IPS-NIHi7 (cell line): ENCODE data around the gene ALOX5AP.

ENCODE experiments used
- DNase-seq: peaks from one replicate; pipeline ENCODE4 v3.0.0; 2012; ENCODE audit warnings: mixed read lengths; ENCODE audit errors: extremely low spot score

Gene ALOX5AP

DNA sequence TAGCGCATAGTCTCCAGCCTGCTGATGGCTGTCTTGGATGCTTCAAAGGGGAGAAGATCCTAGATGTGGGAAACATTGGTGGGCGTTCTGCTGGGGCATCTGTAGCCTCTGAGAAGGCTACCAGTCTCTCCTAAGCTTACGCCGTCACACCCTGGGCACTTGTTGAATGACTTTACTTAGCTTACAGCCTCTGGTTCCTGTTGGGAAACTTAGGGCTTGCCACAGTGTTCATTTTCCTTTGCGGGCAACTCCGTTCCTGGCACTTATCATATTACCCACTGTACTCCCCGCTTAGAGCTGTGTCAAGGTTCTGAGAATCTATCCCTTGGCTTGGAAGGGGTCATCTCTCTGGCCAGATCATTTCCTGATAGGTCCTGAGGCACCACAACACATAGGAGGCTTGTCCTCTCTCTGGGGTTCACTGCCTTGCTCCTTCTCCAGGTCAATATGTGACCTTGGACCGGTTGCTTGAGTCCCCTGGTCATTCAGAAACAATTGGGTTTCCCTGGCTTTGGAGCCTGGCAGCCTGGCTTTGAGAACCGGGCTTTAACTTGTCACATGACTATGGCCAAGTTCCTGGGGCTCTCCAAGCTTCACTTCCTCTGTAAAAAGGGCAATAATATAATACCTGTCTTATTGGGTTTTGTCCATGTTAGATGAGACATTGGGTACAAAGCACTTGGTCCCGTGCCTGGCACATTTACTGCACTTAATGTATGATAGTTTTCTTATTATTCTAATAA lies 20.5 kb upstream of the ALOX5AP start:
- DNase-seq, result no peak

DNA sequence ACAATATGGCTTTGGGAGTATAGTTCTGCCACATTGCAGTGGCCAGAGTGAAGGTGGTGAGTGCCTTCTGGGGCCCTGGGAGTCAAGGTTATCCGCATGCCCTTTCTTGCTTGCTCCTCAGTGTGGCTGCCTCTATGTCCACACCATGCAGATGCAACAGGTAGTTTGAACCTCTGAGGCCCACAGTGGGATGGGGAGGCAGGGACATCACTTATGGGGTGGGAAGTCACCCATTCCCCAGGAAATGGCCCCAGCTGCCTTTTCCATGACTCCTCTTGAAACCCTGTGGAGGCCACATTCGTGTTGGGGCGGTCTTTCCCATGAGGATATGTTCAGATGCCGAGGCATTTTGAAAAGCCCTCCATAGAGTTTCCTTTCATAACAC lies 20.0 kb upstream of the ALOX5AP start:
- no peak for DNase-seq

GRCh38 chr13:30715837-30716236 lies 19.5 kb upstream of the ALOX5AP start:
- DNase-seq, result no peak

GRCh38 chr13:30718661-30719524 lies 16.4 kb upstream of the ALOX5AP start:
- no peak for DNase-seq

DNA sequence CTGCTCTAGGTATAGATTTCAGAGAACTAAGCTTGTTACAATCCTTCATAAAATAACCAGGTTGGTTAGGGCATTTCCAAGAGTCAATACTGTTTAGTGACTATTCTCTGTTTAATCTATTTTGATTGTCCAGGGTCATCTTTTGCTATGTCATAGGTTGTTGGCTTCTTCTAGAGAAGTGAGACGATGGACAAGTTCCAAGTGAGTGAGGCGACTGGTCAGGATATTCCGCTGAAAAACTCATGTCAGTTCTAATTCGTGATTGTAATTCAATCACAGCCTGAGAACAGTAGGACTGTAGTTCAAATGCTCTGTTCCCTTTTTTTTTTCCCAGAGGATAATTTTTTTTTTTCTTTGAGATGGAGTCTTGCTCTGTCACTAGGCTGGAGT lies 15.8 kb upstream of the ALOX5AP start:
- DNase-seq, result no peak

- DNase-seq, result no peak
These were observed 15.0 kb upstream of the ALOX5AP start for GRCh38 chr13:30720172-30720869.

DNA sequence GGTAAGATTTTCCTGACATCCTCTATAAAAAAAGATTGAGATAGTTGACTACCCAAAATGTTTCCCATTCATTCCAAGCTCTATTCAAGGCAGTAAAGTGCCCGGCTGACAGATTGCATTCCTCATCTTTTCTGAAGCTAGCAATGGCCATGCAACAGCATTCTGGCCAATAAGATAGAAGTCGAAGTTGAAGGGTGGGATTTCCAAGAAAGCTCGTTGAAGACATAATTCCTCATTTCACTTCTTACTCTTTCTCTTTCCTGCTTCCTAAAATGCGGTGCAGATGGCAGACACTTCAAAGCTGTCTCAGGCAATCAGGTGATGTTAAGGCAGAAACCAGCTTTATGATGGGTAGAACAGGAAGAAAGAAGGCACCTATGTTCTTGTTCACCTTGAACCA lies 13.4 kb upstream of the ALOX5AP start:
- no peak for DNase-seq

GRCh38 chr13:30722361-30722760 lies 13.0 kb upstream of the ALOX5AP start:
- DNase-seq, result no peak

DNA sequence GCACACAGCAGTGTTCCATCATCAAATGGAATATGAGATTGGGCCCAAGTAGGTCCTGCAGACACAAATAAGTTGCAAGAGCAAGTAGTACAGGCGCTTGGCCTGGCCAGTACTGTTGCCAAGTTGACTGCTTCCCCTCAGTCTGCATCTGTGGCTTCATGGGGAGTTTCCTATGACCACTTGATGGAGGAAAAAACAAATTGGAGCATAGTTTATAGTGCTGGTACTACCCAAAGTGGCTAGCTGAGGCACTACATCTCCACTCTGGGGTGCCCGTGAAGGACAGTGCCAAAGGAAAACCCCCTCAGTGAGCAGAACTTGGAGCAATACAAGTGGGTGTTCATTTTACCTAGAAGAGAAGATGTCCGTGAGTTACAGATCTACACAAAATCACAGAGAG lies 10.6 kb upstream of the ALOX5AP start:
- DNase-seq, result no peak

DNA sequence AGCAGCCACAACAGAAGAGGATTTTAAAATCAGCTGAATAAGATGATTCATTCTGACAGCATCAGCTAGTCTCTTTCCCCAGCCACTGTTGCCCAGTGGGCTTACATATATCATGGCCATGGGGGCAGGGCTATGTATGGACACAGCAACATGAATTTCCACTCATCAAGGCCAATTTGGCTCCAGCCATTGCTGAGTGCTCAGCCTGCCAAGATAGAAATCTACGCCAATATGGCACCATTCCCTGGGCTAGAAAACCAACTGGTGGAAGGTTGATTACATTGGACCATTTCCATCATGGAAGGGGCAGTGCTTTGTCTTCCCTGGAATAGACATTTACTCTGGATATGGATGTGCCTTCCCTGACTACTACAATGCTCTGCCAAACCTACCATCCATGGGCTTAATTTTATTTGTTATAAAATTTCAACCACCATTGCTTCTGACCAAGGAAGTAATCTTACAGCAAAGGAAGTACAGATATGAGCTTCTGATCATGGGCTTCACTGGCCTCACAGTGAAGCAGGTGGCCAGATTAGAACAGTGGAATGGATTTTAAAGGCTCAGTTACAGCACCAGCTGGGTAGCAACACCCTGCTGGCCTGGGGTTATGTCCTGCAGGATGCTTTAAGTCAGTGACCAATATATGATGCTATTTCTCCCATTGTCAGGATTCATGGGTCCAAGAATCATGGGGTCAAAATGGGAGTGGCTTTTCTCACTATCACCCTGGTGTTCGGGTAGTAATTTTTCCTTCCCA lies 9.8 kb upstream of the ALOX5AP start:
- DNase-seq, result no peak

DNA sequence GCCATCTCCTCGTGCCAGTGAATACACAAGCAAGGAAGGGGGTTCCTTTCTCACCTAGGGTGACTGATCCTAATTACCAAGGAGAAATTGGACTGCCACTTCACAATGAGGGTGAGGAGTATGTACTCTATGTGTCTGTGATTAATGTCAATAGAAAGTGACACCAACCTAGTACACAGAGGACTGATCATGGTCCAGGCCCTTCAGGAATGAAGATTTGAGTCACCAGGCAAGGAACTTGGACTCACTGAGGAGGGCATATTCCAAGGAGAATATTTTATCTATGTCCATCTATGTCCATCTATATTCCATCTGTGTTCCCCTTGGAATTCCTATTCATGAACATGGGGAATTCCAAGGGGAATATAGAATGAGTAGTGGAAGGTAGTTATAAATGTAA lies 9.2 kb upstream of the ALOX5AP start:
- no peak for DNase-seq

- DNase-seq, result no peak
These were observed 7.6 kb upstream of the ALOX5AP start for GRCh38 chr13:30727491-30728355.

DNA sequence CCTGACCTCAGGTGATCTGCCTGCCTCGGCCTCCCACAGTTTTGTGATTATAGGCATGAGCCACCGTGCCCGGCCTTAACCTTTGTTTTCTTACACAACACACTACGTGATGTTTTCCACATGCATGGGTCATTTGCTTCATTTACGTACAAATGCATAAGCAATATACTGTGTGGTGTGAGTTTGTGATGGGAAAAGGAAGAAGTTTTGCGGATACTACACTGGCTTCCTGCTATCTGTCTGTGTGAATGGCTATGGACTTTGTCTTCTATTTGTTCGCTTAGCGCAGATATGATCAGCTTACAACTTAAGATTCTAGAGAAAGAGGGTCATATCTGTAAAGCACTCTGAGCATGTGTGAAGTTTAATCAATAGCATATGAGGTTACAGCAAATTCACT lies 5.5 kb upstream of the ALOX5AP start:
- no peak for DNase-seq

- no peak for DNase-seq
These were observed 4.8 kb upstream of the ALOX5AP start for GRCh38 chr13:30730526-30730925.

DNA sequence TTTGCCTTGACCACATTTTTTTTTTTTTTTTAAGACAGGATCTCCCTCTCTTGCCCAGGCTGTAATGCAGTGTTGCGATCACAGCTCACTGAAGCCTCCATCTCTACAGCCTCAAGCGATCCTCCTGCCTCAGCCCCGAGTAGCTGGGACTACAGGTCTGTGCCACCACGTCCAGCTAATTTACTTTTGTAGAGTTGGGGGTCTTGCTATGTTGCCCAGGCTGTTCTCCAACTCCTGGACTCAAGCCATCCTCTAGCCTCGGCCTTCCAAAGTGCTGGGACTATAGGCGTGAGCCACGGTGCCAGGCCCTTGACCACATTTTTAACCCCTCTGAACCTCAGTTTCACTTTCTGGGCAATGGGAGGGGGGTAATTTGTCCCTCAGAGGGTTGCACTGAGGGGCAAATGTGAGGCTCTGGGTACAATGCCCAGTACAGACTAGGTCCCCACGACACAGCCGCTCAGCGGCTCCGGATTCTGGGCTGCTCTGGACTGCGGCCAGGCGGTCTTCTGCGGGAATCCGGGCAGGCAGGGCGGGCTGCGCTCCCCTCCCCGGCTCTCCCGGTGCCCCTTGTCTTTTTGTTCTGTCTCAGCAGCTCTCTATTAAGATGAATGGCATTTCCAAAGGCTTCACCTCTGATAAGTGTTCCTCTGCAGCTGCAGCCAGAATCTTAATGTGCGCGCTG lies 3.8 kb upstream of the ALOX5AP start:
- DNase-seq, result no peak

GRCh38 chr13:30732046-30732390 lies 3.3 kb upstream of the ALOX5AP start:
- DNase-seq, result no peak

DNA sequence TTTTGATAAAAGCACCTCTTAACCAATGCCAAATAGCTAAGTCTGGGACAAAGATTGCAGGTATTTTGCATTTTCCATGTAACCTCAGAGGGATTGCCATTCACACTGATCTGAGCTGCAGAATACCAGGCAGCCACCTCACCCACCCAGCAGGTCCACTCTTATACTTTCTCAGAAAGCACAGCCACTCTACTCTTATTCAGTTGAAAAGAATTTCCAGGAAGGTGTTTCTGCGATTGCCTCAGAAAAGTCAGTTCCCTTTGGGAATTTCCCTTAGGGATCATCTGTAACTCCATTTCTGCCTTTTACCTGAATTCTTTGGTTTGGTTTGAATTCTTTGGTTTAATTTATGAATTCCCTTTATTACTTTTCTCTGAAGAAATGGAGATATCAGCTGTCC lies 904 bp upstream of the ALOX5AP start:
- DNase-seq, result no peak

- no peak for DNase-seq
These were observed 481 bp downstream of the ALOX5AP start for GRCh38 chr13:30735872-30736175.

- DNase-seq, result no peak
These were observed 1.3 kb downstream of the ALOX5AP start for GRCh38 chr13:30736461-30737320.
